Activated CD8-positive, alpha-beta memory T cell treated with anti-CD3 and anti-CD28 coated beads, Interleukin-2, amount 50 U/mL, for 48 hours (primary cell): ENCODE data around the gene CBLC.

Experiments
- DNase-seq: peaks from one replicate; pipeline ENCODE4 v3.0.0-alpha.2; 2020

Gene CBLC

GRCh38 chr19:44746946-44747738 lies 30.5 kb upstream of the CBLC start:
- DNase-seq, result peak; percentile 95

- DNase-seq, result peak; percentile 72
These were observed 29.8 kb upstream of the CBLC start for GRCh38 chr19:44747739-44748425.

DNA sequence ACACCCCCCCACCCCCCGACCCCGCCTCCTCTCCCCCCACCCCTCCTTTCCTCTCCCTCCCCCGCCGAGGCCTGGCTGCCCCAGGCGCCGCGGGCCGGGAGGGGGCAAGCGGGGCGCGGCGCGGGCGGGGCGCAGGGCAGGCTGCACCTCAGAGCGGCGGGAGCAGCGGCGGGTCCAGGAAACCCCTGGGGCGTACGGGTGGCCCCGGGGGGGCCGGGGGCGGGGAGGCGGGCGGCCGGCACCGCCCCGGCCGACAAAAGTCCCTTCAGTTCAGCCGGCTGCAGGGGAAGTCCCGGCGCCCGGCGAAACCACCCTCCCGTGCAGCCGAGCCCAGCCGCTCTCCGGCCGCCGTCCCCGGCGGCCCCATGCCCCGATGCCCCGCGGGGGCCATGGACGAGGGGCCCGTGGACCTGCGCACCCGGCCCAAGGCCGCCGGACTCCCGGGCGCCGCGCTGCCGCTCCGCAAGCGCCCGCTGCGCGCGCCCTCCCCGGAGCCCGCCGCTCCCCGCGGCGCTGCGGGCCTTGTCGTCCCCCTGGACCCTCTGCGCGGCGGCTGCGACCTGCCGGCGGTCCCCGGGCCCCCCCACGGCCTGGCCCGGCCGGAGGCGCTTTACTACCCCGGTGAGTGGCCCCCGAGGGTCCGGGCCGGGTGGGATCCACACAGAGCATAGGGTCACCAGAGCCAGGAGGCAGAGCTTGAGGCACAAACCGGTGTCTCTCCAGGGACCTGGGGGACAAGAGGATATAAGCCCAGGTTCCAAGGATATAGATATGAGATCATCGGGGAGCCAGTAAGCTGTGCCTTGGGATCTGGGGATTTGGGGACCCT lies 29.1 kb upstream of the CBLC start, which contains the start of gene BCL3:
Gene BCL3 (plus strand): TSS at position 283 of the 829 bp plus-strand sequence. CDS start 83 bp downstream, at position 366.
- peak; percentile 80 for DNase-seq

GRCh38 chr19:44749292-44749691 lies 28.4 kb upstream of the CBLC start:
- no peak for DNase-seq

GRCh38 chr19:44749994-44750393 lies 27.7 kb upstream of the CBLC start:
- no peak for DNase-seq

DNA sequence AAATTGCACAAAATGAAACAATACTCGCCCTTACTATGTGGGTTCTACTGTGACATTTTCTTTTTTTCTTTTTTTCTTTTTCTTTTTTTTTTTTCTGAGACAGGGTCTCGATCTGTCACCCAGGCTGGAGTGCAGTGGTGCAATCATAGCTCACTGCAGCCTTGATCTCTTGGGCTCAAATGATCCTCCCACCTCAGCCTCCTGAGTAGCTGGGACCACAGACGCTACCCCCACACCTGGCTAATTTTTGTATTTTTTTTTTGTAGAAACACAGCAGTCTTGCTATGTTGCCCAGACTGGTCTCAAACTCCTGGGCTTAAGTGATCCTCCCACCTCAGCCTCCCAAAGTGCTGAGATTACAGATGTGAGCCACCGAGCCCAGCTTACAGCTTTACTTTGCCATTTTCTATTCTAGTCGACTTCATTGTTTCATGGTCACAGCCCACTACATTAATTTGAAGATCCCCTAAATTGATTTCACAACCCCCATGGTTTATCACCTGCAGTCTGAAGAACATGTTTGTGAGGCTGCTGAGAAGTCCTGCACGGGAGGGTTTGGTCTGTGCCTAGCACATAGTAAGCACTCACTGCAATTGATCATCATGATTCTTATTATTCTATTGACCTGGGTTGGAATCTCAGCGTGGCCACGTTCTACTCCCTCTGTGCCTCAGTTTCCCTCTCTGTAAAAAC lies 25.4 kb upstream of the CBLC start:
- no peak for DNase-seq

- DNase-seq, result peak; percentile 95
These were observed 24.7 kb upstream of the CBLC start for GRCh38 chr19:44752816-44753625.

- no peak for DNase-seq
These were observed 24.1 kb upstream of the CBLC start for GRCh38 chr19:44753626-44753931.

GRCh38 chr19:44753932-44754749 lies 23.5 kb upstream of the CBLC start:
- peak; percentile 90 for DNase-seq

DNA sequence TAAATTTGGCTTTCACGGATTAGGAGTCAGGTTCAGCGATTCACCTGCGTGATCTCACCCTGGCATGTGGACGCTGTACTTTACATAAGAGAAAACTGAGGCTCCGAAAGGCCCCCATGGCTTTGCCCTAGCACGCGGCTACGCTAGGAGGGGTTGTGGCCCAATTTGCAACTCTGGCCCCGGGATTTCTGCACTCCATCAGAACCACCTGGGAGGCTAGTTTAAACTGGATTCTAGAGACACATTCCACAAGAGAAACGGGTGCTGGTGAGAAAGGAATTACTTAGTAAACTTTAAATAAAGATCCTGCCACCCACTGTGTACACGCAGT lies 23.0 kb upstream of the CBLC start:
- no peak for DNase-seq

GRCh38 chr19:44755219-44755618 lies 22.5 kb upstream of the CBLC start:
- no peak for DNase-seq

DNA sequence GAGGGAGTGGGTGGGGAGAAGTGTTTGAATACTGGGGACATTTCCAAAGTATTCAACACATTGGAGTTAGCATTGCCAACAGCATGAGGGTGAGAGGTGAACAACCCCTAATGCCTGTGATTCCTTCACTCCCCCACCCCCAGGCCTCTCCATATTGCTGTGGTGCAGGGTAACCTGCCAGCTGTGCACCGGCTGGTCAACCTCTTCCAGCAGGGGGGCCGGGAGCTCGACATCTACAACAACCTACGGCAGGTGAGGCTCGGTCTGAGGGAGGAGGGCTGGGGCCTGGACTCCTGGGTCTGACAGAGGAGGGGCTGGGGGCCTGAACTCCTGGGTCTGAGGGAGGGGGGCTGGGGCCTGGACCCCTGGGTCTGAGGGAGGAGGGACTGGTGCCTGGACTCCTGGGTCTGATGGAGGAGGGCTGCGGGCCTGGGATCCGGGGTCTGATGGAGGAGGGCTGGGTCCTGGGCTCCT lies 21.6 kb upstream of the CBLC start:
- DNase-seq, result no peak

GRCh38 chr19:44757057-44757734 lies 20.5 kb upstream of the CBLC start:
- no peak for DNase-seq

GRCh38 chr19:44757735-44758505 lies 19.8 kb upstream of the CBLC start:
- DNase-seq, result no peak

GRCh38 chr19:44758596-44758995 lies 19.1 kb upstream of the CBLC start:
- no peak for DNase-seq

GRCh38 chr19:44759083-44759804 lies 18.4 kb upstream of the CBLC start:
- no peak for DNase-seq

- DNase-seq, result no peak
These were observed 15.7 kb upstream of the CBLC start for GRCh38 chr19:44762038-44762437.

- no peak for DNase-seq
These were observed 12.4 kb upstream of the CBLC start for GRCh38 chr19:44765033-44765948.
